Stimulated activated CD8-positive, alpha-beta memory T cell treated with anti-CD3 and anti-CD28 coated beads, Interleukin-4, amount 100 ng/mL, for 48 hours (primary cell): Measurements from ENCODE around the gene PCDHGA11.
"Not testable (repeated sequence)": the region's sequence is repeated elsewhere in the genome, so short reads cannot be mapped to it uniquely, and the experiment has no call there.

ENCODE experiments used
- DNase-seq: peaks from one replicate; pipeline ENCODE4 v3.0.0-alpha.2; 2020

PCDHGA11 gene

GRCh38 chr5:141420855-141421488 lies at the start of gene PCDHGA11:
PCDHGA11 (plus strand) TSS chr5:141421051; CDS start chr5:141421228, 177 bp downstream.
- peak; percentile 77 for DNase-seq

GRCh38 chr5:141371572-141372475 lies 49.0 kb upstream of the PCDHGA11 start:
- DNase-seq, result no peak

DNA sequence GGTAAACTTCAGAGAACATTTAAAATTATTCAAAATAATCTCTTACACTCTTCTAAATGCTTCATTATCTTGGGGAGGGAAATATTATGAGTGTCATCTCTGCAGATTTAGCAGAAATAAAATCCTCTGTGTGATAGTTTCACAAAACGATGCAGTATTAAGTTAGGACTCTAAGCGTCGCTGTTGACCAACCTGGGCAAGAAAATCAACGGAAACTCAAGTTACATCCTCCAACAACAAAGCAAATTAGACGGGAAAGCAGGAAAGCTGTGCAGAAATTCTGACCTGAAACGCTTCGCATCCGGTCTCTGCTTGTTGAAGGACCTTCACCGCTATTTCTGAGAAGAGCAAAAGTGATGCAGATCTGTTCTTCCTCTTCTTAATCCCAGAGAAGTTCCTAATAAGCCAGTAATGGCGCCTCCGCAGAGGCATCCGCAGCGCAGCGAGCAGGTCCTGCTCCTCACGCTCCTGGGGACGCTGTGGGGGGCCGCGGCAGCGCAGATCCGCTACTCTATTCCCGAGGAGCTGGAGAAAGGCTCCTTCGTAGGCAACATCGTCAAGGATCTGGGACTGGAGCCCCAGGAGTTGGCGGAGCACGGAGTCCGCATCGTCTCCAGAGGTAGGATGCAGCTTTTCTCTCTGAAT lies 47.1 kb upstream of the PCDHGA11 start, which contains the start of gene PCDHGA6:
Gene PCDHGA6, plus strand, starts transcription at position 219 of the 645 bp plus-strand sequence. Its CDS starts 193 bp downstream, at position 412.
- DNase-seq, result no peak

DNA sequence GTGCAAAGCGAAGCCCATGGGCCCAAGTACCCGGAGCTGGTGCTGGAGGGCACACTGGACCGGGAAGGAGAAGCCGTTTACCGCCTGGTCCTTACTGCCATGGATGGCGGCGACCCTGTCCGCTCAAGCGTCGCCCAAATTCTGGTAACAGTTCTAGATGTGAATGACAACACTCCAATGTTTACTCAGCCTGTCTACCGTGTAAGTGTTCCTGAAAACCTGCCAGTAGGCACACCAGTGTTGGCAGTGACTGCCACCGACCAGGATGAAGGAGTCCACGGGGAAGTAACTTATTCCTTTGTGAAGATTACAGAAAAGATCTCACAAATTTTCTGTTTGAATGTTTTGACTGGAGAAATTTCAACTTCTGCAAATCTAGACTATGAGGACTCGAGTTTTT lies 46.2 kb upstream of the PCDHGA11 start:
- no peak for DNase-seq

- DNase-seq, result not testable (repeated sequence)
Measured at GRCh38 chr5:141375444-141376155, 45.3 kb upstream of the PCDHGA11 start.

DNA sequence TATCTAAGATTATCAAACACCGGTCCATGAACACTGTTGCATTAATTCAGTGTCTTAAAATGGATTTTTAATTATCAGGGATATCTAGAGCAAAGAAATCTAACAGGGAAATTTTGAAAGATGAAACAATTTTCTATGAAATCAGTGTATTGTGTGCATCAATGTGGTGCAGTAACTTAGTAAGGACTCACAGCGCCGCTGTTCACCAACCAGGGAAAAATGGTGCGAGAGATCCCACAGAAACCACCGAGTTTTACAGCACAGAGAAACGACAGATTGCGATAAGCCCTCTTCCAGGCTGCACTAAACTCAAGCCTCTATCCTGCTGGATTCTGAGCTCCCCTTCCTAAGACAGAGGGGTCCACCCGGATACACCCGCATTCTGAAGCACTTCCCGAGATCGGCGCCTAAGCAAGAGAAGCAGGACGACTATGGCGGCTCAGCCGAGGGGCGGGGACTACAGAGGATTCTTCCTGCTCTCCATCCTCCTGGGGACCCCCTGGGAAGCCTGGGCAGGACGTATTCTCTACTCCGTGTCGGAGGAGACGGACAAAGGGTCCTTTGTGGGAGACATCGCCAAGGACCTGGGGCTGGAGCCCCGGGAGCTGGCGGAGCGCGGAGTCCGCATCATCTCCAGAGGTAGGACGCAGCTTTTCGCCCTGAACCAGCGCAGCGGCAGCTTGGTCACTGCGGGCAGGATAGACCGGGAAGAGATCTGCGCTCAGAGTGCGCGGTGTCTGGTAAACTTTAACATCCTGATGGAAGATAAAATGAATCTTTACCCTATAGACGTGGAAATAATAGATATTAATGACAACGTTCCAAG lies 38.2 kb upstream of the PCDHGA11 start, which contains the start of gene PCDHGA7:
Gene PCDHGA7, plus strand, starts transcription at position 274 of the 826 bp plus-strand sequence. Its CDS starts 158 bp downstream, at position 432.
- DNase-seq, result no peak

GRCh38 chr5:141383345-141383744 lies 37.5 kb upstream of the PCDHGA11 start:
- DNase-seq, result no peak

GRCh38 chr5:141384471-141385267 lies 36.2 kb upstream of the PCDHGA11 start:
- no peak for DNase-seq

DNA sequence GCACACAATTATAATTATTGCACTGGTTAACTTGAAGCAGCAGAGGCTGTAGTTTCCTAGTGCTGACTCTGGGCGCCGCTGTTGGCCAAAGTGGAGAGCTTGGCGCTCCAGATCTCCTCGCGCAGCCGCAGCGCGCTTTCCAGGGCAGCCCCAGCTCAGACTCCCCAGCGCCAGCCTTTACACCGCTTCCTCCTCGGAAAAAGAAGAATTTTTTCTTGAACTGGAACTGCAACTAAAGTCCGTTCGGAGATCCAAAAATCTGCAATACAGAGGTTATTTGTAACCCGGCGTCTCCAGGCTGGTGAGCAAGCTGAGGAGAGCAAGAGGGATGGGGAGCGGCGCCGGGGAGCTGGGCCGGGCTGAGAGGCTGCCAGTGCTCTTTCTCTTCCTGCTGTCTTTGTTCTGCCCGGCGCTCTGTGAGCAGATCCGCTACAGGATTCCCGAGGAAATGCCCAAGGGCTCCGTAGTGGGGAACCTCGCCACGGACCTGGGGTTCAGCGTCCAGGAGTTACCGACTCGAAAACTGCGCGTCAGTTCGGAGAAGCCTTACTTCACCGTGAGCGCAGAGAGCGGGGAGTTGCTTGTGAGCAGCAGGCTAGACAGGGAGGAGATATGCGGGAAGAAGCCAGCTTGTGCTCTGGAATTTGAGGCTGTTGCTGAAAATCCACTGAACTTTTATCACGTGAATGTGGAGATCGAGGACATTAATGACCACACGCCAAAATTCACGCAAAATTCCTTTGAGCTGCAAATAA lies 33.1 kb upstream of the PCDHGA11 start, which contains the start of gene PCDHGB4:
Gene PCDHGB4, plus strand, starts transcription at position 142 of the 755 bp plus-strand sequence. Its CDS starts 187 bp downstream, at position 329.
- peak; percentile 41 for DNase-seq

DNA sequence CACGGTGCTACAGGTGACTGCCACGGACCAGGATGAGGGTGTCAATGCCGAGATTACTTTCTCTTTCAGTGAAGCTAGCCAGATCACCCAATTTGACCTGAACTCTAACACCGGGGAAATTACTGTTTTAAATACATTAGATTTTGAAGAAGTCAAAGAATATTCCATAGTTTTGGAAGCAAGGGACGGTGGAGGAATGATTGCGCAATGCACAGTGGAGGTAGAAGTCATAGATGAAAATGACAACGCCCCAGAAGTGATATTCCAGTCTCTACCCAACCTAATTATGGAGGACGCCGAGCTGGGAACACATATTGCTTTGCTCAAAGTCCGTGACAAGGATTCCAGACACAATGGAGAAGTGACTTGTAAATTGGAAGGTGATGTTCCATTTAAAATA lies 32.2 kb upstream of the PCDHGA11 start:
- DNase-seq, result no peak

DNA sequence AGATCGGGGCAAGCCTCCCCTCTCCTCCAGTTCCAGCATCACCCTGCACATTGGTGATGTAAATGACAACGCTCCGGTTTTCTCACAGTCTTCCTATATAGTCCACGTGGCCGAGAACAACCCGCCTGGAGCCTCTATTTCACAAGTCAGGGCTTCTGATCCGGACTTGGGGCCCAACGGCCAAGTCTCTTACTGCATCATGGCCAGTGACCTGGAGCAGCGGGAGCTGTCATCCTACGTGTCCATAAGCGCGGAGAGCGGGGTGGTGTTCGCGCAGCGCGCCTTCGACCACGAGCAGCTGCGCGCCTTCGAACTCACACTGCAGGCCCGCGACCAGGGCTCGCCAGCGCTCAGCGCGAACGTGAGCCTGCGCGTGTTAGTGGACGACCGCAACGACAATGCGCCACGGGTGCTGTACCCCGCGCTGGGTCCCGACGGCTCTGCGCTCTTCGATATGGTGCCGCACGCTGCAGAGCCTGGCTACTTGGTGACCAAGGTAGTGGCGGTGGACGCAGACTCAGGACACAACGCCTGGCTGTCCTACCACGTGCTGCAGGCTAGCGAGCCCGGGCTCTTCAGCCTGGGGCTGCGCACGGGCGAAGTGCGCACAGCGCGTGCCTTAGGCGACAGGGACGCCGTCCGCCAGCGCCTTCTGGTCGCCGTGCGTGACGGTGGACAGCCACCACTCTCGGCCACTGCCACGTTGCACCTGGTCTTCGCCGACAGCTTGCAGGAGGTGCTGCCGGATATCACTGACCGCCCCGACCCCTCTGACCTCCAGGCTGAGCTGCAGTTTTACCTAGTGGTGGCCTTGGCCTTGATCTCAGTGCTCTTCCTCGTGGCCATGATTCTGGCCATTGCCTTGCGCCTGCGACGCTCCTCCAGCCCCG lies 31.5 kb upstream of the PCDHGA11 start:
- DNase-seq, result no peak

DNA sequence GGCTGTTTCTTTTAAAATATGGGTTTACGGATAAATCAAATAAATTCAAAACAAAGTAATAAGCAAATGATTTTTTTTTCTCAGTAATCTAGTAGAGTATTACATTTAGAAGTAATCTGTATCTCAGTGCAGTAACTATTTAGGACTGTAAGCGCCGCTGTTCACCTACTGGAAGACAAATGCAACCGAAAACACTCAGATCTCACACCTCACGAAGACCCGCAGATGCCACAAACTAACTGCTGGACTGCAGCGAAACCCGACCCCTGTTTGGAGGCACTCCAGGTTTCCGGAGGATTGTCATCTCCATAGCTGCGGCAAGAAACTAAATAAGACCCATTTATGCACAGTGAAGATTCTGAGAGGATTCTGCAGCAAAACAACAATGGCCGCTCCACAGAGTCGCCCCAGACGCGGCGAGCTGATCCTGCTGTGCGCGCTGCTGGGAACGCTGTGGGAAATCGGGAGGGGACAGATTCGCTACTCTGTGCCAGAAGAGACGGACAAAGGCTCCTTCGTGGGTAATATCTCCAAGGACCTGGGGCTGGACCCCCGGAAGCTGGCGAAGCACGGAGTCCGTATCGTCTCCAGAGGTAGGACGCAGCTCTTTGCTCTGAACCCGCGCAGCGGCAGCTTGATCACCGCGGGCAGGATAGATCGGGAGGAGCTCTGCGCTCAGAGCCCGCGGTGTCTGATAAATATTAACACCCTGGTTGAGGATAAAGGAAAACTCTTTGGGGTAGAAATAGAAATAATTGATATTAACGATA lies 28.2 kb upstream of the PCDHGA11 start, which contains the start of gene PCDHGA8:
Gene PCDHGA8, plus strand, starts transcription at position 205 of the 770 bp plus-strand sequence. Its CDS starts 181 bp downstream, at position 386.
- no peak for DNase-seq

- no peak for DNase-seq
Measured at GRCh38 chr5:141393267-141393666, 27.6 kb upstream of the PCDHGA11 start.

- not testable (repeated sequence) for DNase-seq
Measured at GRCh38 chr5:141394401-141395187, 26.3 kb upstream of the PCDHGA11 start.

DNA sequence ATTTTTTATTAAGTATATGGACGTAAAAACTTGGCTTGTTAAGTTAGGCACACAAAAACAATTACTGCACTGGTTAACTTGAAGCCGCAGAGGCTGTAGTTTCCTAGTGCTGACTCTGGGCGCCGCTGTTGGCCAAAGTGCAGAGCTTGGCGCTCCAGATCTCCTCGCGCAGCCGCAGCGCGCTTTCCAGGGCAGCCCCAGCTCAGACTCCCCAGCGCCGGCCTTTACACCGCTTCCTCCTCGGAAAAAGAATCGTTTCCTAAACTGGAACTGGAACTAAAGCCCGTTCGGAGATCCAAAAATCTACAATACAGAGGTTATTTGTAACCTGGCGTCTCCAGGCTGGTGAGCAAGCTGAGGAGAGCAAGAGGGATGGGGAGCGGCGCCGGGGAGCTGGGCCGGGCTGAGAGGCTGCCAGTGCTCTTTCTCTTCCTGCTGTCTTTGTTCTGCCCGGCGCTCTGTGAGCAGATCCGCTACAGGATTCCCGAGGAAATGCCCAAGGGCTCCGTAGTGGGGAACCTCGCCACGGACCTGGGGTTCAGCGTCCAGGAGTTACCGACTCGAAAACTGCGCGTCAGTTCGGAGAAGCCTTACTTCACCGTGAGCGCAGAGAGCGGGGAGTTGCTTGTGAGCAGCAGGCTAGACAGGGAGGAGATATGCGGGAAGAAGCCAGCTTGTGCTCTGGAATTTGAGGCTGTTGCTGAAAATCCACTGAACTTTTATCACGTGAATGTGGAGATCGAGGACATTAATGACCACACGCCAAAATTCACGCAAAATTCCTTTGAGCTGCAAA lies 22.9 kb upstream of the PCDHGA11 start, which contains the start of gene PCDHGB5:
Gene PCDHGB5, plus strand, starts transcription at position 192 of the 796 bp plus-strand sequence. Its CDS starts 181 bp downstream, at position 373.
- DNase-seq, result peak; percentile 52

GRCh38 chr5:141398608-141399007 lies 22.2 kb upstream of the PCDHGA11 start:
- DNase-seq, result no peak
